NCI-H2107 treated with DMSO at 0.1 percent for 48 hours (cell line): ENCODE data around the gene MFSD11.
"Not testable (repeated sequence)": the region's sequence is repeated elsewhere in the genome, so short reads cannot be mapped to it uniquely, and the experiment has no call there.

Experiments used
- DNase-seq: peaks from one replicate; lab custom pipeline; 2025; ENCODE audit not compliant: unreplicated experiment; lab: John Stamatoyannopoulos, UW

The MFSD11 gene

DNA sequence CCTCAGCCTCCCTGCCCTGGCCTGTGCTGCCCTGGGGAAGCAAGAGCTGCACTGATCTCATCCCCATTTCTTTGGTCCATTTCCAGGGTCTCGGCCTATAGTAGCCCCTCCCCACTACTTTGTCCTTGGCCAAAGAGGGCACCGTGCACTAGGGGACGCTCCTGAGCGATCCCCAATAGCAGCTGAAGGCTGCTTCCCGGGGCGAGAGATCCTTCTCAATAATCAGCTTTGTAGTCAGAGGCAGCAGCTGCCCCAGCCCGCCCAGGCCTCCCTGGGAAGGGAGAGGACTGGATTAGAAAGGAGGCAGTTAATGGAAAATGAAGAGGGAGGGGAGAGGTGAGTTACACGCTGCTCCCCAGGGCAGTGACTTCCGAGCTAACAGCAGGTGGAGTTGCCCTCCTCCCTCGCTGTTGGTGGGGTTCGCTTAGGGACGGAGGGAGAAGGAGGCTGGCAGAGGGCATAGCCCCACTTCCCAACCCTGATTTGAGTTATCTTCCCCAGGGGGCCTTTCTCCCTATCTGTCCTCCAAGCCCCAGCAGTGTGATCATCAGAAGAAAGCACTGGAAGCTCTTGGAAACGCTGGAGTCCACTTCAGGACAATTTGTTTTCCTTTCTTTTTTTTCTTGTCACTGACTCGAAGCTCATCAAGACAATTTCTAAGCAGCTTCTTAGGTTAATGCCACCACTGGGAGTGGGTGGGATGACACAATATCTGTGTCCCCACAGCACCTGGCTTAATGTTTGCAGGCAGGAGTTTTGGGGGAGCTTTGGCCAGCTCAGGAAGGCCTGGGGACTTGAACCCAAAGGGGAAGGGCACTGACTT is 29.7 kb upstream of the MFSD11 start:
- peak; percentile 62 for DNase-seq

DNA sequence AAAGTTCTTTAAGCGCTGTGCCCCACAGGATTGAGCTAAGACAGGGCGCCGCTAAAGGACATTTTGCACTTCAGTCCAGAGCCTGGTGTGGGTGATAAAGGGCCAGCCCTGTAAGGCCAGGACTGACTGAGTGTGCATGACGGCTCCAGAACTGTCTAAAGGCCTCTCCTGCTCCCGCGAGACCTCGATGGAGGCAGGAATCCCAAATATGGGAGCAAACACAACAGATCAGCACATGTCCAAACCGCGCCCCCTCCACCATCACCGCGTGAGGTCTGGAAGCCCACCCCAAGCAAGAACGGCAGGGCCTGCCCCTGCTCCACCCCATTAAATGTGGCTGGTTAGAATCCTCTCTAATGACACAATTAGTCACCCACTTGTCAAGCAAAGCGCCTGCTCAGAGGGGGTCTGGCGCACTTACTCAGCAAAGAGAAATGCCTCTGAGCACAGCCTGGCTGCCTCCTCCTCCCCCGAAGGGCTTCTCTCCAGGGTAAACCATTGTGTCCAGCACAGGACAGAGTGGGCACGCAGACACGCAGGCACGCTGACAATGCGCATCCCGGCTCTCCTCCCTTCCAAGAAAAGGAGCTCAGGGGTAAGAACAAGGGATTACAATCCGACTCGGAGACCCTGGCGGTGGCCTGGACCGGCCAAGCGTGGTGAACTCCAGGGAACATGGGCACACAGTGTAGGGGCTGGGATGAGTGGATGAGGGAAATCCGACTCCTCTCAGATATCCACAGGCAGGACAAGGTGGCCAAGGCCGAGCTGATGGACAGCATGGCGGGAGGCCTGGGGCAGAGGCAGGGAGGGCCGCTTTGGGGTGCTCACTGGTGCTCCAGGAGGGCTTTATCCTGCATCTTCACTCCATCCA is 28.6 kb upstream of the MFSD11 start:
- DNase-seq = peak; percentile 24

DNA sequence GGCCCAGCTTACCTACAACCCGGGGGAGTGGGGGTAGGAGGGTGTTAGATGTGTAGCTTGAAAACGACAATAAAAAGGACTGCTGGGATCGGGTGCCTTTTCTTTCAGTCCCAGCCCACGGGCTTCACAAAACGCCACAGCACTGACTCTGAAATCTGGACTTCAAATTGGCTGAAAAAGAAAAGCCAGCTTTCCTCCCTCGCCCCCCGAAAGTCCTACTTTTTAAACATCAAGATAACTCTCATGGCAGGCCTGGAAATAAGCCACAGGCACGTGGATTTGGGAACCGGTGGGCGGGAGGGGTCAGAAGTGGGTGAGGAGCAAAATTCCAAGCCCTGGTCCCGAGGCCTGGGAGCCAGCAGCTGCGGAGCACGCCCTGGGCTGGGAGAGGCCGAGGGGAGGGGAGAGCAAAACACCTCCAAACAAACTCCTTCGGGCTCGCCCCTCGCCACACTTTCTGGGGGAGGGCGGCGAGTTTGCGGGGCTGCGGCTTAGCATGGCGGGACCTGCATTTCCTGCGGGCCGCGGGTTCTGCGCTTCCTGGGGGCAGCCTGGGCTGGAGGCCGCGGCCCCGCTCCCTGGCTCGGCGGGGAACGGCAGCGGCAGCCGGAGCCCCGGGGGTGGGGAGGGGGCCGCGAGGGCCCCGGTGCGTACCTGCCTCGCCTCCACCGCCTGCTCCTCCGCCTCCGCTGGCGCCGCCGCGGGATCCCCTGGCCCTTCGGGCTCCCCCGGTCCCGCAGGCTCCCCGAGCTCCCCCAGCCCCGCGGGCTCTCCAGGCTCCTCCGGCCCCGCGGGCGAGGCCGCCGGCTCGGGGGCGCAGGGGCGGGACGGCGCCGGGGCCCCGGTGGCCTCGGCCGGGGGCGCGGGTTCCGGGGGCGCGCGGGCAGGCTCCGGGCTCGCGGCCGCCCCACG is 27.7 kb upstream of the MFSD11 start:
- not testable (repeated sequence) for DNase-seq

DNA sequence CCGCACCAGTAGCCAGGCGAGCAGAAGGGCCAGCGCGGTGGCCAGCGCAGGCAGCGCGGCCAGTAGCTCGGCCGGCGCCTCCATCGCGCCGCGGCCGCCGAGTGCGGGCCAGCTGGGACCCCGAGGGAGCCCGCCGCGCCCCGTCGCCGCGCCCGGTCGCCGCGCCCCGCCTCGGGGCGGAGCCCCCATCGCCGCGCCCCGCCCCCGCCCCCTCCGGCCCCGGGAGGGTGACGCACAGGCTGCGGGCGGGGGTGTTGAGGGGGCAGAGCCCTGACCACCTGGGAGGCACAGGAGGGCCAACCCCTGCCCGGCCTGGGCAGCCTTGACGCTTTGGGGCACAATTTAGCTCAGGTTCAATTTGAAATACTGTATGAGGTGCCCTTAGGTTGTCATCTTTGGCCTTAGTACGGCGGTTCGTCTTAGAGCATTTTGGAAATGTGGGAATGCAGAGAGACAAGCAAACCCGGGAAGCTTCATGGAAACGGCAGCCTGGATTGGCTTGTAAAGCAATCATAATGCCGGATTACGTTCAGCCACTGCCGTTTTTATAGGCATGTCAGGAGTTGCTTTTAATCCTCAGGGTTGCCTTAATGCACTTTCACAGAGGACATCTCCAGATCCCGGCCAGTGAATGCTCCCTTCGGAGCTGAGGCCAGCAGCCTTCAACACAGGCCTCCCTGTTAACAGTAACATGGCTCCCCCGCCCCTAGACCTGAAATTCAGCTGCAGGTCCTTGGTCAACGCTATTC is 26.9 kb upstream of the MFSD11 start, which contains the start of gene MXRA7:
TSS of gene MXRA7 (minus strand) at position 103 of the 749 bp plus-strand sequence. CDS start at position 84, 19 bp downstream.
- no peak for DNase-seq

DNA sequence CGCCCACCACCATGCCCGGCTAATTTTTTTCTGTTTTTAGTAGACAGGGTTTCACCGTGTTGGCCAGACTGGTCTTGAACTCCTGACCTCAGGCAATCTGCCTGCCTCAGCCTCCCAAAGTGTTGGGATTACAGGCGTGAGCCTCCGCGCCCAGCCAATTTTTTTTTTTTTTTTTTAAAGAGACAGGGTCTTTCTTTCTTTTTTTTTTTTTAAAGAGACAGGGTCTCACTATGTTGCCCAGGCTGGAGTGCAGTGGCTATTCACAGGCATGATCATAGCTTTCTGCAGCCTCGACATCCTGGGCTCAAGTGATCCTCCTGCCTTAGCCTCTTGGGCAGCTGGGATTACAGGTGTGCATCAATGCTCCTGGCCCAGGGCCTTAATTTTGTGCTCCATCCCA is 25.6 kb upstream of the MFSD11 start:
- DNase-seq = not testable (repeated sequence)

DNA sequence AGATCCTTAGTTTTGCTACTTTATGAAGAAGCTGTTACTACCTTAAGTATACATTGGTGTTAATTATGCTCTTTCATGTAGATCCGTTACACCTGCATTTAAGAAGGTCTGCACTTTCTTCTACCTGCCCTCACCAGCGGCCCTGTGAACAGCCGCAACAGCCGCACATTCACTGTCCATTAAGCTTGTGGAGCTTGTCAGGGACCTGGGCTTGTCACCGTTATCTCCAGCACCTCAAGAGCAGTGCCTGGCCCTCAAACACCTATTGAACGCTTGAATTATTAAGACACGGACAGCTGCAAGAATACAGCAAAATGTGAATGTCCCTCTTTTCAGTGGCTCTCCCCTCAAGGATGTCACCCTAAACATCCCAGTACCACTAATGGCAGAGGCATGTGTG is 24.2 kb upstream of the MFSD11 start:
- no peak for DNase-seq

DNA sequence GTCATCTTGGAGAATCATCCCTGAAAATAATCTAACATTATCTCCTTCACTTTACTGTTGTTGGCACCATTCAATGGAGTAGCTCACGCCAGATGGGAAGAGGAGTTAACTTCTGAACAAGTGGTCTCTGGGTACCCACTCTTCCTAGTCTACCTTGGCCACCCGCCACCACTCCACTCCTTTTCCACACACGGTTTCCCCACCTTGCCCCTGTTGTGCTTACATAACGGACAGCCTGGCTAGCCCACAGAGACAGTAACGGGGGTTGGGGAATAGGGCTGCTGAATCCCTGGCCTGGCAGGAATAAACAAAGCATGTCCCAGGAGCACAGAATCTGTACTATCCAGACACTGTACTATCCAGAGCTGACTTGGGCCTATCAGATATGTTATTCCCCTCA is 23.6 kb upstream of the MFSD11 start:
- no peak for DNase-seq

DNA sequence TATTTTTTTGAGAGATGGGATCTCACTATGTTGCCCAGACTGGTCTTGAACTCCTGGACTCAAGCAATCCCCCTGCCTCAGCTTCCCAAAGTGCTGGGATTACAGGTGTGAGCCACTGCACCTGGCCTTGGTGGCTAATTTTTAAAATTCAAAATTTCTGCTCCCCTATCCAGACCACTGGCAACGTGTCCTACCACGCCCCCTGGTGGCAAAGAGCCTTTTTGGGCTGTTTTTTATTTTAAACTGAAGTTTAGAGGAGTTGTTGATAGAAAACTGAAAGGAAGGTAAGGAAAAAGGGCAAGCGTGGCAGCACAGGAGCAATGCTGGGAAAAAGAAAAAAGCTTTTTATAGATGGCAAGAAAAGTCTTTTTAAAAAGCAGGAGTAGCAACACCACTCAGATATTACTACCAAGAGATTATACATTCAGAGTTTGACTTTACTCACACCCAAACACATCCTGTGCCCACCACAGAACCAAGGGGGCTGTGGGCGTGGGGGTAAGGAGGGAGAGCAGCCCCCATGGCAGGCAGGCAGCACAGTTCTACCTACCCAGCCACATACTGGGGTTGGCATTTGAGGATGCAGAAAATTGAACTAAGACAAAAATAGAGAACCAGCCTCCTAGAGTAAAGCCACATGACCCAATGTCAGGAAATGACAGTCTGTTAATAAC is 23.0 kb upstream of the MFSD11 start:
- DNase-seq = peak; percentile 15

DNA sequence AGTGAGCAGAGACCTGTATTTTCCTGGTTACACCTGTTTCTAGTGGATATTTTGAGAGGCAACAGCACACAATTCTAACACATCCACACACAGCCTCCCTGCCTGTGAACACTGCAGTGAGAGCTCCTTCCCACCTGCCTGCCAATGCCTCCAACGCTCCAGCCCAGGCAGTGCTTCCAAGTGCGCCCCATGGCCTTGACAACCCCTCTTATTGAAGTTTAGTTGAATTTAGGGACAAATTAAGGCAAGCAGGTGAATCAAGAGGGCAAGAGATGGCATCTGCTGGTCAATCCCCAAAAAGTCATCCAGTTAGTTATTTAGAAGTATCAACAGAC is 22.5 kb upstream of the MFSD11 start:
- no peak for DNase-seq

DNA sequence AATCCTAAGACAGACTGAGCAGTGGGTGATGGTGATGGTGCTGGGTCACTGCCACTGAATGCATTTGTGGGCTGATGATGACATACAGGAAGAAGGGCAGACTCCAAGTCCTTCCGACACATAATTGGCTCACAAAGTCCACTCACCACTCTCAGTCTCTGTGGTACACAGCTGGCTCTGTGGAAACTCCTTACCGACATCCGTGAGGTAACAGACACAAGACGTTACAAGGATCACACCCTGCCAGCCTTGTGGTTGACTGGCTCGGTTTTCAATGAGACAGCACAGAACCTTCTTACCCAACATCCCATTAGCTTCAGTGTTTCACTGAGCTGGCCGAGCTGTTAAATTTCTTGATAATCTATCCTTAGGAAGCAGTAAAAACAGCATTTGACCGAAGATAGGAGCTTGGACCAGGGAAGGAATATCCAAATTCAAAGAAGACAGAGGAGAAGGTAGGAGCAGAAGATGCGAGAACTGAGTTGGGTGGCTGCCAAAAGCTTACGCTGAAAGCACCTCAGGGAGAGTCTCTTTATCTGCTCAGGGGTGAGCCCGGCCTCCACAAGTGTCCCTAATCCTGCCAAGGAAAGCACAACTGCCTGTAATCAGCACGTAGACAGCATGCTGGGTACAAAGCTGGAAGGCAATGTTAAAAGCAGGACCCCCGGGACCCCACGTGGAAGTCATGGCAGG is 21.6 kb upstream of the MFSD11 start:
- no peak for DNase-seq

DNA sequence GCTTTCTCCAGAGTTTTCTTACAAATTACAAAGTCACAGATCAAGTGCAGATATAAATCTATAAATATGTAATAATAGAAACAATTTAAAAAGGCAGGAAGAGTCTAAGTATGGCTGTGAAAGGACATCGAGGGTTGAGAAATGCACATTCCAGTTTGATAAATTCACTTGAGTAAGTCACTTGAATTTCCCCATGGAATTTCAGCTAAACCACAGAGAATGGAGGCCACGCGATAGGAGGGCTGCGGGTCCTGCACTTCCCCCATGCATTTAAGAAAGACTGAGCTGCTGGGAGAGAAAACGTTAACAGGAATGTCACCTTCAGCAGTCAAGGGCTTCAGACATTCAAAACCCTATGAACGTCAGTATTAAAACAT is 21.1 kb upstream of the MFSD11 start:
- no peak for DNase-seq

DNA sequence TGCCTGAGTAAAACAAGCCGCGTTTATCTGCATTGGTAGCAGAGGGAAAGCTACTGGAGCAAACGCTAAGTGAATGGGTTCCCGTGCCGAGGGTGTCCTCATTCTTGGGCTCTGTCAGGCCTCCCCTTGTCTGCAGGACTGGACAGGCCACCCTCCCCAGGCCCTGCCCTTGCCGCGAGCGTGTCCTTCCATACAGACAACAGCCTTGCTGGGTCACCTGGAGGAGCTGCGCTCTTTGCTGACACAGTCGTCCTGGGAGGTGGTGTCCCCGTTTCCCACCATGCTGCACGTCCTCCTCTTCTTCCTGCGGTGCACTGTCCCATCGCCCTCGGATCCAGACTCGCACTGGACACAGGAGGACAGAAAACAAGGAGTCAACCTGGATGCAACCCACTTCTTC is 19.4 kb upstream of the MFSD11 start:
- DNase-seq = no peak

DNA sequence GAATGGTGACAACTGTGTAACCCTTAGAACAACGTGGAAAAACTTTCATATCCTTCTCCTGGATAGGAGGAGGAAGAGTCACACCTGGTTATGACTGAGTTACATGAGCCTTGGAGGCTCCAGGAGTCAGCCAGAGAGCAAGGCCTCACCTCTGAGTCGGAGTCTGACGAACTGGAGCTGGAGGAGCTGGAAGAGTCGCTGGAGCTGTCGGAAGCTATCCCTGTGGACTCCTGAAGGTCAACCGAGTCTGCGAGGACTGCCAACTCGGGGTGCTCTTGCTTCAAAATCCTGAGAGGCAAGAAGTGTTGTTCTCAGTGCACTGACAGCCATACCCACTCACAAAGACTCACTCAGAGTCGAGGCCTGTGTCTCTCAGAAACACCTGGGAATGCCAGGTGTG is 17.7 kb upstream of the MFSD11 start:
- DNase-seq = no peak

DNA sequence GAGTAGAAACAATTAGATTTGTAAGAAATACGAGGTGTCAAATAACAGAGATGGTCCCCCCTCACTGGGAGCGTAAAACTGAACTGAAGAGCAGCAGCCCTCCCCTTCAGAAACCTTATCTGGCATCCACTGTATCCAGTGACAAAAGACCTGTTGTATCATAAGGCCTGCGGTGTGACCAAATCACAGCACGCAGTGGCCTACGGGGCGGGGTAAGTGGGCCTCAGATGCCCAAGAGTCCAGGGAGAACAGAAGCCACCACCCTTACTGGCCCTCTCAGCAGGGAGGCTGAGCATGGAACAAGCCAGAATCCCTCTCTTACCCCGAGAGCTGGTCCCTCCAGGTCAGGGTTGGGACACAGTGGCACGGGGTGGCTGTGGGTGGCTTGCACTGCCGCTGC is 17.0 kb upstream of the MFSD11 start:
- DNase-seq = no peak

DNA sequence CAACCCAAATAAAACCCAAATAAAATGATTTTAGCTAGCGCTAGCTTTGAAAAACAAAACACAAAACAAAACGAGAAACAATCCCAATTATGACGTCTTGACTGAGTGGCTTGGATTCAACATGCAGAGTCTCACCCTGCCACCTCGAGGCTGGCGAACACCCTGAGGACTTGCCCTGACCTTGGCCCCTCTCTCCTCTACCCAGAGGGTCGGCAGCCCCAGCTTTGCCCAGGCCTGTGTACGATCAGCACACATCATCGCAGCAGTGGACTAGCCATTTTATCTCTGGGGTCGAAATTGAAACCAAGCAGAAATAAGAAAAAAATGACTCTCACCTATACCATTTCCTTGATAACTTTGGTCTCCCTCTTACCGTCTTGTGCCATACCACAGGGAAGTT is 16.5 kb upstream of the MFSD11 start:
- no peak for DNase-seq

DNA sequence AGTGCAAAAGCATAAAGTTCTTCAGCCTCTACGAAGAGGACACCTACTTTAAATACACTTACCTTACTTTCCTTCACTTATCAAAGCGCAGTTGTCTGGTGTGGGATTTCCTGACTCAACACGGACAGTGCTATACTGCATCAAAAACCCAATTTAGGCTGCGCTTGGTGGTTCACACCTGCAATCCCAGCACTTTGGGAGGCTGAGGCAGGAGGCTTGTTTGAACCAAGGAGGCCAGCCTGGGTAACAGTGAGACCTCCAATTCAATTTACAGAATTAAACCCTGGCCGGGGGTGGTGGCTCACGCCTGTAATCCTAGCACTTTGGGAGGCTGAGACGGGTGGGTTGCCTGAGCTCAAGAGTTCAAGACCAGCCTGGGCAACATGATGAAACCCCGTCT is 15.6 kb upstream of the MFSD11 start:
- DNase-seq = no peak

DNA sequence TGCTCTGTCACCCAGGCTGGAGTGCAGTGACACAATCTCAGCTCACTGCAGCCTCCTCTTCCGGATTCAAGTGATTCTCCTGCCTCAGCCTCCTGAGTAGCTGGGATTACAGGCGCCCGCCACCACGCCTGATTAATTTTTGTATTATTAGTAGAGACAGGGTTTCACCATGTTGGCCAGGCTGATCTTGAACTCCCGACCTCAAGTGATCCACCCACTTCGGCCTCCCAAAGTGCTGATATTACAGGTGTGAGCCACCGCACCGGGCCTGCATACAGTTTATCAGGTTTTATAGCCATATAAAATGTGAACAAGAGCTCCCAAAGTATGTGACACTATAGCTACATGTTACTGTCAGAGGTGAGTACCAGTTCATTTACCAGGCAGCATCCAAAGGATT is 14.9 kb upstream of the MFSD11 start:
- DNase-seq = not testable (repeated sequence)

DNA sequence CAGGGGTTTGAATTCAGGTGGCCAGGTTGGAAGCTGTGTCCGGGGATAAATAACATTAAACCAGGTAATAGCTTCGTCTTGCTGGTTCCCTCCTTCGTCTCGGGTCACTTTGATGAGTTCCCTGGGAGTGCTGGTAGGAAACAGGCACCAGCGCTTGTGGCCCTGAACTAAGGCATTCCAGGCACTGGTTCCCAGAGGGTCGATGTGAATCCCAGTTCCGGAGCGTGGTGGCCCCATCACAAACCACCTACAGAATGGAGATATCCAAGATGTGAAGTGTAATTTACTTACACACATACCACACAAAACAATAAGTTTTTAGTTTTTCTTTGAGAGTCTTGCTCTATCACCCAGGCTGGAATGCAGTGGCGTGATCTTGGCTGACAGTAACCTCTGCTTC is 14.1 kb upstream of the MFSD11 start:
- no peak for DNase-seq

DNA sequence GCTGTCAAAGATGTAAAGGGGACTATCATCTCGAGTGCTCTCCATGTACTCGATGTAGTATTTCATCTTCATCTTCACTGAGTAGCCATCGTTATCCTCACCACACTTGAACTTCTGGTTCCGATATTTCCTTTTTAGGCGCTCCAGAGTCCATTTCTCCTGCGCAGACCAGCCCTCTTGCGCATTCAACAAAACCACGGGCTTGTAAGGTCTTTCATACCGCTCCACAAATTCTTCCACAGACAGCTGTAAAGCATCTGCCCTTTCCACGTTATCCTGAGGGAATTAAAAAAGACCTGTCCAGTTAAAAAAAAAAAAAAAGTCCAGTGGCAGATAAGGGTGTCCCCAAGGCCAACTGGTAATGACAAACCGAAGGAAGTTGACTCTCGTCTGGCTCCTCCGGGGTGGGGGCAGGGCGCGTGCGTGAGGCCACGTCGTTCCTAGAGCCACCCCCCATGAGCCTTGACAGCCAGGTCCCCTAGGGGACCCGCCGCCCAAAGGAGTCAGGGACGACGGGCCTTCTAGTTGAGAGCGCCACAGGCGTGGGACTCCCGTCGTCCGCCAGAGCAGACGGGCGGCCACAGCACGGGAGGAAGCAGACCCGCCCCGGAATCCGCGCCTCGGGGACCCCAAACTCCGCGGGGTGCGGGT is 12.2 kb upstream of the MFSD11 start:
- no peak for DNase-seq
